HG03045 (cell line): ENCODE measurements around the gene STX3.

ENCODE experiments used
- ATAC-seq: cut with Tn5 transposase; IDR thresholded peaks from one replicate; pipeline ENCODE4 v1.9.1; 2021; ENCODE audit warnings: mild to moderate bottlenecking, moderate library complexity; ENCODE audit not compliant: unreplicated experiment

Gene STX3

DNA sequence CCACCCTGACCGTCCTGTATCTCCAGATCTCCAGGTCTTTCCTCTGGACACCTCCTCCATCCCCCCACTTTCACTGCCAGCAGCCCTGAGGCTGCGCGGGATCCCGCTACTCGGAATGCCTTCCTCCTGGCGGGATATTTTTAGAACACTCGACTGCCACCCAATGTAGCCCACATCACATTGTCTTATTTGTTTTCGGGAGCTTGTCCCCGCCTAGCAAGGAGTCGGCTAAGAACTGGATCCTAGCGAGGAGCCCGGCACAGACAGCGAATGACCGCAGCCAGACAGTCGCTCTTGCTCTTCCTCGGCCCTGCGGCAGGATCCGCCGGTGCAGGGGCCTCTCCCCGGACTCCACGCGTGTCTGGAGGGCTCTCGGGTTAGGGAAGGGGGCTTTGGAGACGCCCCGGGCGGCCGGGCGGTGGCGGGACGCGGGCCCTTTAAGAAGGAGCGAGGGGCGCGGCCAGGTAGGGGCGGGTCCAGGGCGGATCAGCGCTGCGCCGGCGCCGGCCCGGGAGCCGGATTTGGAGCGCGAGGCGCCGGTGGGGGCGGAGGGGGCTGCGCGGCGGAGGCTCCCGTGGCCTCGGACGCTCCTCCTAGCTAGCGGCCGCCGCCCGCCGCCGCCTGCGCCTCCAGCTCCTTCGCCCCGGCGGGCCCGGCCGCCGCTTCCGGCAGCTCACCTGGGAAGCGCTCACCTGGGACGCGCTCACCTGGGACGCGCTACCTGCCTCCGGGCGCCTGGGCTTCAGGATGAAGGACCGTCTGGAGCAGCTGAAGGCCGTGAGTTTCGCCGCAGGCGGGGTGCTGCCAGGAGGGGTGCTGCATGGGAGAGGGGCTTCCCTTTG is at the start of gene STX3:
TSS of gene STX3 (plus strand) at position 518 of the 842 bp plus-strand sequence. CDS start at position 748, 230 bp downstream.
- peak; percentile 85 for ATAC-seq

DNA sequence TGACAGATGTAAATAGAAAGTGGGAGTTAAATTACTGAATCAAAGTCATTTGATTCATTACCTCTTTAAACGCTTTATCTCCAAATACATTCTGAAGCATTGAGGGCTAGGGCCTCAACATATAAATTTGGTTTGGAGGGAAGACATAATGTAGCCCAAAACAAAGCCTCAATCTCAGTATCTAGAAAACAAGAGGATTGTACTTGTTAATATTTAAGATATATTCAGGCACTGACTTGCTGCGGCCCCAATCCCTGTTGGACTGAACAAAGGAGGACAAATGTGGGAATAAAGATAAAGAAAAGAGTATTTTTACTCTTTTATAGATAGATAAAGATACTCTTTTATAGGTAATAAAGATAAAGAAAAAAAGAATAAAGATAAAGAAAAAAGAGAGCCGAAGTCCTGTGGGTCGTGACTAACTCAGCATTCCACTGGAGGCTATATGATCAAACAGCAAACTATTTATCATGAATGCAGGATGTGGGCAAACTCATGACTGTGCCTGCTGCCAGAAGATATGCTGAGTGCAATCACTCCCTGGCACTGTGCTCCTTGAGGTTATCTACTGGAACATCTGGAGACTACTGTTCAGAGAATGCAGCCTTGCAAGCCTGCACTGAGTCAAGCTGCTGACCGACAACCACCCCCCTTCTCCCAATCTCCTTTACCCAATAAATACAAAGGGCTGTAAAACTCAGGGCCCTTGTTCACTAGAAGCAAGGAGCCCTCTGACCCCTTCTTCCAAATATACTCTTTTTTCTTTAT is 48.5 kb upstream of the STX3 start:
- no peak for ATAC-seq

DNA sequence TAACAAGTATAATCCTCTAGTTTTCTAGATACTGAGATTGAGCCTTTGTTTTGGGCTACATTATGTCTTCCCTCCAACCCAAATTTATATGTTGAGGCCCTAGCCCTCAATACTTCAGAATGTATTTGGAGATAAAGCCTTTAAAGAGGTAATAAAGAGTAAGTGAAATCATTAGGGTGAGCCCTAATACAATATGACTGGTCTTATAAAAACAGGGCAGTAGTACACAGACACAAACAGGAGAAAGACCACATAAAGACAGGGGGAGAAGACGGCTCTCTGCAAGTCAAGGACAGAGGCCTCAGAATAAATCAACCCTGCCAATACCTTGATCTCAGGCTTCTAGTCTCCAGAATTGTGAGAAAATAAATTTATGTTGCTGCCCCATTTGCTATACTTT is 47.8 kb upstream of the STX3 start:
- no peak for ATAC-seq

DNA sequence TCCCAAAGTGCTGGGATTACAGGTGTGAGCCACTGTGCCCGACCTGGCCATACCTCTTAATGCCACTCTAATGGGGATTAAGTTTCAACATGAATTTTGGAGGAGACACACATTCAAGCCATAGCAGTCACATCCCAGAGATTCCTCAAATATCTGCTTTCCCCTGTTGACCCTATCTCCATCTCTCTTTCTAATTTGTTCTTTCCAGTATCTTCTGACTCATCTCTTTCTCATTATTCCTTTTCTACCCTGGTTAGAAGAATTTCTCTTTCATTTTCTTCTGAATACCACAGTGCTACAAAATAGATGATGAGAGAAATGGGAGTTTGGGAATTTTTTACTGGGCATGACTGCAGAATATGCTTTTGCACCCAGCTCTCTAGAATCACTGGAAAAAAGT is 46.6 kb upstream of the STX3 start:
- ATAC-seq: no peak

DNA sequence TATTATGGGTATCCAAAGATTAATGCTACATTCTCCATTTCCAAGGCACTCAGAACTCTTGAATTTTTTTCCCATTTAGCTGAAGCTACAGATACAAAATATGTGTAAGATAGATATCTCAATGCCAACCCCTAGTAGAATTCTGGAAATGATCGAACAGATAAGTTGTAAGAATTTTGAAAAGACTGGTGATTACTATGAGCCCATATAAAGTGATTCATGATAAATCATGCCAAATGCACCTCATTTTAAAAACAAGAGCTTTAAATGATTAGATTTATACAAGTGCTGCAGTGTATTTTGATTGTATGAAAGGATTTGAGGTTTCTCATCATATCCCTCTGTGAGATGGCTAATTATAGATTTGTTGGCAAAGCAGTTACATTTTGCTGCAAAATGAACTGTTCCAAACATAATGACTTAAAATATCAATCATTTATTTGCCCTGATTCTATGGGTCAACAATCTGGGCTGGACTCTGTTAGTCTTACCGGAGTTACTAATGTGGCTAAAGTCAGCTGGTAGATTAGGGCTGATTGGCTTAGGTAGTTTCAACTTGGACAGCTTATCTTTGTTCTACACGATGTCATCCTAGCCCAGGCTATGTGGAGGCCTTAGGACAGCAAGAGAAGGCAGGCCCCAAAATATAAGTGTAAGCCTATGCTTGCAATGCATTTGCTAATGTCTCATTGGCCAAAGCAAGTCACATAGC is 44.9 kb upstream of the STX3 start:
- ATAC-seq: no peak

DNA sequence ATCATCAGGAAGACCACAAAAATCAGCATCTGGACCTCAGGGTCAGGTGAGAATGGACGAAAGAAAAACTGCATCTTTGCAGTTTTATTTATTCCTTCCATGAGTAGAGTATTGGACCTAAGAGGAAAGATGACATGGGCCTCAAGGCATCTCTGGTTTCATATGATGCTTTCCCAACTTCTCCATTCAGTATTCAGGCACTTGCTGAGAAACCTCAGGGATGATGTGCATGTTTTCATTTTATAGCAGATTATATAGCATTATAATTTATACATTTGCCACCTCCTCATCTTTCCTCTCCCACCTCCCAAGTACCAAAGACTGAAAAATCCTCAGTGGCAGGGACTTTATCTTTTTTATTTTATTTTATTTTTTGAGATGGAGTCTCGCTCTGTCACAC is 41.4 kb upstream of the STX3 start, which contains the start of gene OR10V1:
TSS of gene OR10V1 (minus strand) at position 101 of the 400 bp plus-strand sequence. CDS start at position 101, 0 bp downstream.
- no peak for ATAC-seq

DNA sequence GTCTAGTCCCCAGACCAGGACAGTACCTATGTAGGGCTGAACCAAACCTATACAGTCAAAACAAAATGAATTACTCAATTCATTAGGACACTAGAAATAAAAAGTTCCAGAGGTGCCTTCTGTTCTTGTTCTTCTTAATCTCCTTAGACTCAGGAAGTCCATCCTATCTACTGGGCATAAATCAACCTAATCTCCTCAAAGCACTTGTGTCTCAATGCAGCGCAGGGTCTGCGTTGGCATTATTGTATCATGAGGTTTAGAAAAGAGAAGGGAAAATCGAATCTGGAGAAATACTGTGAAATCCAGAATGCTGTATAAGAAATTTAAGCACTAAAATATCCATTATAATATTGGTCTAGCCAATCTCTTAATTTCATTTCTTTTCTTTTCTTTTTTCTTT is 39.1 kb upstream of the STX3 start:
- no peak for ATAC-seq

DNA sequence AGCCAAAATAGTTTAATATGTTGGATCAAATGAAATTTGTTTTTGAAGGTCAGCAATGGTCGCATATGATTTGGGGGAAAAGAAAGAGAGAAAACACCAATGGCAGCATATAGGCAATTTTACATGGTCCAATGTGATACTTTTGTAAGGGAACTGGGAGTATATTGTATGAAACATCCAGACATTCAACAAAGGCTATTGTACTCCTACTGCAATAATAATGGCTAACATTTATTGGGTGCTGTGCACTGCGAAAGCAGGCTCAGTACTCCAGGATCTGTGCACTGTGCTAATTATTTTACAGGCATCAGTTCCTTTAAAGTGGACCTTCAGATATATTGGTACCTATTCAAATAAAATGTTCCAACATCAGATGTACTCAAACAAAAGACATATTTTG is 35.6 kb upstream of the STX3 start:
- ATAC-seq: no peak

DNA sequence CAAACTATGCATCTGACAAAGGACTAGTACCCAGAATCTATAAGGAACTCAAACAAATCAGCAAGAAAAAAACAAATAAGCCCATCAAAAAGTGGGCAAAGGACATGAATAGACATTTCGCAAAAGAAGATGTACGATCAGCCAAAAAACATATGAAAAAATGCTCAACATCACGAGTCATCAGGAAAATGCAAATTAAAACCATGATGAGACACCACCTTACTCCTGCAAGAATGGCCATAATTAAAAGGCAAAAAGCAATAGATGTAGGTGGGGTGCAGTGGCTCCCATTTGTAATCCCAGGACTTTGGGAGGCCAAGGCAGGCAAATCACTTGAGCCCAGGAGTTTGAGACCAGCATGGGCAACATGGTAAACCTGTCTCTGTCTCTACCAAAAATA is 31.1 kb upstream of the STX3 start:
- ATAC-seq: no peak

DNA sequence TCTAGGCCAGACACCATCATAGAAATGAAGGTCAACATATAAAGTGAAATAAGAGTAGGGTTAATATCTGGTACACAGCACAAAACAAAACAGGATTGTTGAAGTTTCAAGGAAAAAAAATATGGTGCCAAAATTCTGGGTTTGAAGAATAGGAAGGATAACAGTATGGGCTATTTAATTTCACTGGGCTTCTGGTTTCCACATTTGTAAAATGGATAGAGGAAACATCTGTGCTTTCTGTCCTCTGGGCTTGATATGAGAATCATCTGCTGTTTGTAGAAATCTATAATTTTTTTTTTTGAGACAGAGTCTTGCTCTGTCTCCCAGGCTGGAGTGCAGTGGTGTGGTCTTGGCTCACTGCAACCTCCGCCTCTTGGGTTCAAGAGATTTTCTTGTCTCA is 27.8 kb upstream of the STX3 start:
- ATAC-seq: no peak

DNA sequence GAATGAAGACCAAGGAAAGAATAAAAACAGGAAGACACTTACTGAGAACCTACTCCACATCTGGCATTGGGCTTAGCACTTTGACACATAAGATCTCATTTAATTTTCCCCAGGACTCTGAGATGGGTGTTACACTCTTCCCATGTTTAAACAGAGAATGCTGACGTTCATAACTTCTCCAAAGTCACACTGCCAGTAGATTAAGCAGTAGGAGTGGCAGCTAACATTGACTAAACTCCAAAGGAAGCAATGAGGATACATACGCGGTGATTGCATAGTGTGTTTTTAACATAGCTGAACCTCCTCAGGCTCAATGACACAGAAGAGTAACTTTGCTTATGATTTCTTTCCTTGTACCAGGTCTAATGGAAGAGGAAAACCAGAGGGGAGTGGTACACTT is 27.0 kb upstream of the STX3 start:
- no peak for ATAC-seq

DNA sequence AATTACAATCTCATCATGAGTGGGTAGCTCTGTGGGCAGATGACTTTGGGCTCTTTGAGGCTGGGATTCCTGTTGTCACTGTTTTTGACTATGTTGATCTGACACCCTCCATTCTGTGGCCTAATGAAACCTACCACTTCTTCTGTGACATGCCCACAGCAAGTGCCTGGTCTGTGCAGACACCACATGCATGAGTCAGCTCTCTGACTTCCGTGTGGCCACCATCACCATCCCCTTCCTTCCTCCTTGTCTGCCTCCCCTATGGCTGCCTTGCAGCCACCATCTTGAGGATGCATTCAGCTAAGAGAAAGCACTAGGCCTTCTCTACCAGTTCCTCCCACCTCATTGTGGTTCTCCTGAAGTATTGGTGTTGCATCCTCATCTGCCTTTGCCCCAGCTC is 26.3 kb upstream of the STX3 start:
- ATAC-seq: no peak

DNA sequence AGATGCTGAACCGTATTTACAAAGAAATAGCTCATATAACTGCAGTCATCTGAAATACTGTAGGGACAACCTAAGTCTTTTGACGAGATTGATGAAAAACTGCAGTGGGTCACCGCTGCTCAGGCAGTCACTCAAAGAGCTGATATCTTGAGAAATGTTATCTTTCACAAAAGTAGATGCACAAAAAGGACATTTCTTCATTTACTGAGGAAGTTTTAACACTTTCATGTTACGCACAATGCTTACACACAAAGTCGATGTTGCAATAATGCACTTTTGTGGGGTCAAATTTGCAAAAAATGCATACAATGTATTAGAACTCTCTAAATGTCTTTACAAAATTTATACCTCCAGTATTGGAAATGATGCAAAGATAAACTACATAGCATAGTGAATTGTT is 25.3 kb upstream of the STX3 start:
- ATAC-seq: no peak

DNA sequence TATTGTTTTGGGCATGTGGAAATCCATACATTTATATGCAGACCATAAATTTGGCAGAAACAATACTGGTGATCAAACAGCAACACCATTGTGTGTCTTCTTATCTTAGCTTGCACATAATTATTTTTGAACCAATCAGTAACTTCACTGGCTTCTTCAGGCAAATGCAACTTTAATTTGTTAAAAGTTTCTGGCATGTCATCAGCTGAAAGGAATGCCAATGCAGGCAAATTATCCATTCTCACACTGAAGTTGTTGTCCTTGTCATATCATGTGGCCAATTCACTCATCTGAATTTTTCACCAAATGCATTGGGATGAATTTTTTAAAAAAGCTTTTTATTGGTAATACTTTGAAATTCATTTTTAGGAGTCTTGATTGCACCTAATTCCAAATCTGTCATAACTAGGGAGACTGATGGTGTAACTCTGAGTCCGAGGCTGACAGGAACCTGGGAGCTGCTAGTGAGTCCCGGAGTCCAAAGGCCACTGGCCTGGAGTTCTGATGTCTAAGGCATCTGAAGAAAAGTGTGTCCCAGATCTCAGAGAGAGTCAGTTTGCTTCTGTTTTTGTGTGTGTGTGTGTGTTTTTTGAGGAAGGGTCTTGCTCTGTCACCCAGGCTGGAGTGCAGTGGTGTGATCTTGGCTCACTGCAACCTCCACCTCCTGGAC is 24.1 kb upstream of the STX3 start:
- no peak for ATAC-seq

DNA sequence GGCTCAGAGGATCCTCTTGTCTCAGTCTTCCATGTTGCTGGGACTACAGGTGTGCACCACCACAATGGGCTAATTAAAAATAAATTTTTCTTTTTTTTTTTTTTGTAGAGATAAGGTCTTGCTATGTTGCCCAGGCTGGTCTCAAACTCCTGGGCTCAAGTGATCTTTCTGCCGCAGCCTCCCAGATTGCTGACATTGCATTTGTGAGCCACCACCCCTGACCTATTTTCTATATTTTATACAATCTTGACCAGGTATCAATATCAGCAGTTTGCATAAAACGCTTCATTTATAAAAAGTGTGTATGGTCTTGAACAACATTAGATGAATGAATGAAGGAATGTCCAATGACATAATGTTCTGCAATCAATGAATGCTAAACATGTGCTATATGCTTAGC is 9.1 kb upstream of the STX3 start:
- ATAC-seq: no peak

DNA sequence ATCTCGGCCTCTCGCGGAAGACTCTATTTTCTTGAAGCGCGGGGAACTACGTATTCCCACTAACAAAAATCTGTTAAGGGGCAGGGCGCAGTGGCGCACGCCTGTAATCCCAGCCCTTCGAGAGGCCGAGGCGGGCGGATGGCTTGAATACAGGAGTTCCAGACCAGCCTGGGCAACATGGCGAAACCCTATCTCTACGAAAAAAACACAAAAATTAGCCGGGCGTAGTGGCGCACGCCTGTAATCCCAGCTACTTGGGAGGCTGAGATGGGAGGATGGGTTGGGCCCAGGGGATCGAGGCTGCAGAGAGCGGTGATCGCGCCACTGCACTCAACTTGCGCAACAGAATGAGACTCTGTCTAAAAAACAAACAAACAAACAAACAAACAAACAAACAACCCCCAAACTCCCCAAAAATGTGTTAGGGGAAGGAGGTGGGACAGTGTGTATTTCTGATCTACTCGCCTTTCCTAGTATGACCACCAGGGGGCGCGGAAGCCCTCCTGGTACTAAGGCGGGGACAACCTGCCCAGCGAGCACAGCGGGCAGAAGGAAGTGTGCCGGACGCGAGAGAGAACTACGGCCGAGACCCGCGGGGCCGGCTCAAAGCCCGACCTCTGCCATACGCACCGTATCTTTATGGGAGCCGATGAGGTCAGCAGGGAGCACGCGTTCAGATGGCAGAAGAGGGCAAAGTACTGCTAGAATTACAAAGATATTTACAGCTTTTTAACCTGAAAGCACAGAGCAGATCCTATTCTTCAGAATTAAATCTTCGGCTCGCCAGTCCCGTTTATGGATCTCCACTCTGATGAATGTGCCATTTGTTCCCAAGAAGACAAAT is 1.3 kb upstream of the STX3 start:
- ATAC-seq: peak; percentile 80

DNA sequence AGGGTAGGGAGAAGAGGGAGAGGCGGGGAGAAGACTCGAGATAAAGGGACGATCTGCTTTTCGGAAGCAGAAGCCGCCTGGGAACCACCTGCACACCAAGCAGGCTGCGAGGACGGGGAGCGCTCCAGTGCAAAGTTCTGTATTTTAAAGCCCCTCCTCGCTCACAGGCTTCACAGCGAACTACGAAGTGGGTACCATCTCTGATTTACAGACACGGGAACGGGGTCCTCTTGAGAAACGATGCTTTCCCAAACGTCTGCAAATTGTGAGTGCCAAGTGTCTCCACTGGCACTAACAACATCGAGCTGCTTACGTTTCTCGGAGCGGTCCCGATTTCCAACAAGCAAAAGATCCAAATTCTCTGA is 700 bp upstream of the STX3 start:
- peak; percentile 21 for ATAC-seq

DNA sequence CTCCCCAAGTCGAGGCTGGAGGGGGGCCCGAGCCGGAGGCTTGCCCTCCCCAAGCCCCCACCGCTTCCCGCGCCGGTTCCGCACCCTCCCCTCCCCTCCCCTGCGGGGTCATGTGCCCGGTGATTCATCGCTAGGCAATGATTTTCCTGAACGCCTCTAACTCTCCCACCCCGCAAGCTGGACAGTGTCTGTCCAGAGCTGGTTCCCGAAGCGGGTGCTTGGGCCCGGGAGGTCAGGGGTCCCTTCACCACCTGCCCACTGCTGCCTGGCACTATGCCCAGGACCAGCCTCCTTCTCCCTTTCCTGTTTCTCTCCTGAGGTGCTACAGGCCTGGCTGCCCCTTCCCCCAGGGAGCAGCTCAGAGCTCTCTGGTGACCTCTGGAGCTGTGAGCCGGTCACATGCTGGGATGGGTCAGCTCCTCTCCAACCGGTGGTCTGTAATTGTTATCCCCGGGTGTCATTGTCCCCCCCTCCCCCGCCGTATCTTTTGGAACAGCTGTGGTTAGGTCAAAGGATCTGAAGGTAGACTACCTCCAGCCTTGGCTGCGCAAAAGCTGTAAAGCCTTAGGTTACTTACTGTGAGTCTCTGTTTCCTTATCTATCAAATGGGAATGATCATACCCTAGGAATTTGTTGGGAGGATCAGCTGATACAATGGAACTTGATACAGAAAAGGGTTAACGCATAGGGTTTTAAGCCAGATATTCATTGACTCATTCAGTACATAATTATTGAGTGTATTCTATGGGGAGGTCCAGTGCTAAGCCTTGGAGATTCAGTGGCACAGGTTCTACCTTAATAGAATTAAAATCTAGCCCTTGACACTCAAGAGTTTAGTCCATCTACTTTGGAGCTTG is 753 bp downstream of the STX3 start:
- ATAC-seq: peak; percentile 9

DNA sequence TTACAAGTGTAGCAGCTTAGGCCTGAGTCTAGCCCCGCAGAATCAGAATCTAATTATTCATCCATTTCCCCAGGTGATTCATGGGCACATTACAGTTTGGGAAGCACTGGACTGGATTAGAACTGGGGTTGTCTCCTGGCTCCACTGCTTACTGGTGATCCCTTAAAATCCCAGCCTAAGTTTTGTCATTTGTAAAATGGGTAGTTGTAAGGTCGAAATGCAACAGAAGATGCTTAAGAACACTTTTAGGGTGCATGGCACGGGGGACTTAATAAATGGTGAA is 1.3 kb downstream of the STX3 start:
- ATAC-seq: no peak
